GM12878 (cell line): ENCODE results near the gene GARNL3. TPM values are rescaled to one million over a fixed set of nuclear protein-coding genes. Genes with fewer than 3 reads are reported as not detected.

Source experiments
- ASH2L ChIP-seq: fragments of 300-600, 200-600 bp; sonication (generic); IDR thresholded peaks from 2 replicates; pipeline ENCODE4 v1.6.1; 2017; ENCODE audit warnings: low read depth, mild to moderate bottlenecking, borderline replicate concordance
- CBFB ChIP-seq: IDR thresholded peaks from 2 replicates; pipeline ENCODE4 v1.6.1; 2016; ENCODE audit warnings: antibody characterized with exemption, low read depth
- CBX5 ChIP-seq: sonication (generic); IDR thresholded peaks from 2 replicates; pipeline ENCODE4 v1.6.1; 2016; ENCODE audit warnings: low read depth, moderate library complexity, mild to moderate bottlenecking, inconsistent platforms
- CREM ChIP-seq: IDR thresholded peaks from 2 replicates; pipeline ENCODE4 v1.6.1; 2014; ENCODE audit warnings: antibody characterized with exemption, low read depth
- EP300 ChIP-seq, 2 experiments: fragments of 150-350 bp in 1 of 2; IDR thresholded peaks; 2 replicates each; pipeline ENCODE4 v1.6.1; 2011 to 2012; ENCODE audit warnings: low read depth in 2 of 2, low read length in 2 of 2, borderline replicate concordance in 1 of 2, improper control_type of control experiment in 1 of 2, inconsistent platforms in 1 of 2; ENCODE audit not compliant: control insufficient read depth in 1 of 2
- EZH2 ChIP-seq: IDR thresholded peaks from 2 replicates; pipeline ENCODE4 v1.6.1; 2012; ENCODE audit warnings: low read depth, mild to moderate bottlenecking, control low read depth, inconsistent platforms, low read length, borderline replicate concordance; ENCODE audit not compliant: control insufficient read depth
- GABPA ChIP-seq: IDR thresholded peaks from 2 replicates; pipeline ENCODE4 v1.6.1; 2014; ENCODE audit warnings: antibody characterized with exemption, low read depth, mild to moderate bottlenecking, inconsistent platforms
- HDGF ChIP-seq: fragments of 450-650 bp; IDR thresholded peaks from 2 replicates; pipeline ENCODE4 v1.6.1; 2016; ENCODE audit warnings: antibody characterized with exemption
- MTA3 ChIP-seq: IDR thresholded peaks from 2 replicates; pipeline ENCODE4 v1.6.1; 2012; ENCODE audit warnings: low read length, inconsistent platforms, borderline replicate concordance
- MXI1 ChIP-seq: fragments of 150-350 bp; IDR thresholded peaks from 2 replicates; pipeline ENCODE4 v1.6.1; 2011; ENCODE audit warnings: low read depth, mild to moderate bottlenecking, inconsistent platforms, low read length, improper control_type of control experiment
- NBN ChIP-seq: fragments of 450-650 bp; IDR thresholded peaks from 2 replicates; pipeline ENCODE4 v1.6.1; 2016
- POU2F2 ChIP-seq: IDR thresholded peaks from 3 replicates; pipeline ENCODE4 v1.6.1; 2011; ENCODE audit warnings: low read depth, mild to moderate bottlenecking, low read length, borderline replicate concordance
- RBBP5 ChIP-seq: fragments of 200-600 bp; sonication (generic); conservative IDR thresholded peaks from 2 replicates; pipeline ENCODE4 v1.6.1; 2016
- RFX5 ChIP-seq: IDR thresholded peaks from 2 replicates; pipeline ENCODE4 v1.6.1; 2011; ENCODE audit warnings: low read depth, low read length, improper control_type of control experiment
- SMAD1 ChIP-seq: fragments of 450-650 bp; IDR thresholded peaks from 2 replicates; pipeline ENCODE4 v1.6.1; 2018; ENCODE audit warnings: mild to moderate bottlenecking, low read depth; ENCODE audit not compliant: partially characterized antibody
- SMAD5 ChIP-seq: IDR thresholded peaks from 2 replicates; pipeline ENCODE4 v1.6.1; 2016; ENCODE audit warnings: antibody characterized with exemption, low read depth
- SUZ12 ChIP-seq: fragments of 200-600 bp; sonication (generic); IDR thresholded peaks from one replicate; pipeline ENCODE4 v1.6.1; 2018; ENCODE audit warnings: antibody characterized with exemption, mild to moderate bottlenecking; ENCODE audit not compliant: unreplicated experiment
- TARDBP ChIP-seq: IDR thresholded peaks from 2 replicates; pipeline ENCODE4 v1.6.1; 2016; ENCODE audit warnings: borderline replicate concordance
- WRNIP1 ChIP-seq: IDR thresholded peaks from 2 replicates; pipeline ENCODE4 v1.6.1; 2011; ENCODE audit warnings: low read depth, low read length, improper control_type of control experiment, borderline replicate concordance
- ZNF217 ChIP-seq: fragments of 450-650 bp; IDR thresholded peaks from 2 replicates; pipeline ENCODE4 v1.6.1; 2017; ENCODE audit warnings: antibody characterized with exemption, mild to moderate bottlenecking
- ZNF384 ChIP-seq: IDR thresholded peaks from 2 replicates; pipeline ENCODE4 v1.6.1; 2012; ENCODE audit warnings: low read depth, mild to moderate bottlenecking, low read length, improper control_type of control experiment, borderline replicate concordance
- polyA plus RNA-seq, 11 experiments: library from polyadenylated mRNA; depleted of rRNA in 4 of 11; unstranded in 6 of 11; stranded (reverse) in 5 of 11; fragments of >200 nt; fragmentation: Nextera tagmentation in 4 of 11; fragmentation: Illumina TruSeq in 1 of 11; extraction: Ambion mirVana in 4 of 11; extraction: Trizol in 1 of 11; gene quantifications; 1 replicate in 1 of 11; 2 replicates in 10 of 11; pipeline versions ENCODE4 v1.2.1 to v1.2.3, GENCODE V29; 2011 to 2016; ENCODE audit warnings: inconsistent platforms in 2 of 11, missing spikeins in 2 of 11, low read depth in 1 of 11
- total RNA-seq, 4 experiments: library from RNA; depleted of rRNA in 3 of 4; stranded (reverse); fragments of >200 nt in 3 of 4; fragmentation: Illumina TruSeq in 1 of 4; extraction: Trizol in 1 of 4; gene quantifications; 2 replicates each; pipeline versions ENCODE4 v1.2.1 to v1.2.3, GENCODE V29; 2013 to 2021
- TF ChIP-seq, protein P1 (sequence below): fragments of 450-650 bp; formaldehyde crosslinking; IDR thresholded peaks from 2 replicates; pipeline ENCODE4 v1.4.0; 2020; ENCODE audit warnings: mild to moderate bottlenecking, moderate library complexity
- TF ChIP-seq, protein P2 (sequence below): fragments of 450-650 bp; IDR thresholded peaks from 2 replicates; pipeline ENCODE4 v1.6.1; 2018; ENCODE audit warnings: borderline replicate concordance, mild to moderate bottlenecking; ENCODE audit not compliant: partially characterized antibody
- TF ChIP-seq, protein P3 (sequence below): IDR thresholded peaks from 2 replicates; pipeline ENCODE4 v1.6.1; 2011; ENCODE audit warnings: borderline replicate concordance, low read depth, mild to moderate bottlenecking, moderate library complexity, low read length; ENCODE audit not compliant: insufficient read depth, poor library complexity, severe bottlenecking

Gene GARNL3
- total and polyA plus RNA-seq, 10 of the 15 experiments (the other 5 are each of a cell fraction or from before 2014, with no cell fraction given), result 0.89 to 13.2 (median 6.3) TPM

DNA sequence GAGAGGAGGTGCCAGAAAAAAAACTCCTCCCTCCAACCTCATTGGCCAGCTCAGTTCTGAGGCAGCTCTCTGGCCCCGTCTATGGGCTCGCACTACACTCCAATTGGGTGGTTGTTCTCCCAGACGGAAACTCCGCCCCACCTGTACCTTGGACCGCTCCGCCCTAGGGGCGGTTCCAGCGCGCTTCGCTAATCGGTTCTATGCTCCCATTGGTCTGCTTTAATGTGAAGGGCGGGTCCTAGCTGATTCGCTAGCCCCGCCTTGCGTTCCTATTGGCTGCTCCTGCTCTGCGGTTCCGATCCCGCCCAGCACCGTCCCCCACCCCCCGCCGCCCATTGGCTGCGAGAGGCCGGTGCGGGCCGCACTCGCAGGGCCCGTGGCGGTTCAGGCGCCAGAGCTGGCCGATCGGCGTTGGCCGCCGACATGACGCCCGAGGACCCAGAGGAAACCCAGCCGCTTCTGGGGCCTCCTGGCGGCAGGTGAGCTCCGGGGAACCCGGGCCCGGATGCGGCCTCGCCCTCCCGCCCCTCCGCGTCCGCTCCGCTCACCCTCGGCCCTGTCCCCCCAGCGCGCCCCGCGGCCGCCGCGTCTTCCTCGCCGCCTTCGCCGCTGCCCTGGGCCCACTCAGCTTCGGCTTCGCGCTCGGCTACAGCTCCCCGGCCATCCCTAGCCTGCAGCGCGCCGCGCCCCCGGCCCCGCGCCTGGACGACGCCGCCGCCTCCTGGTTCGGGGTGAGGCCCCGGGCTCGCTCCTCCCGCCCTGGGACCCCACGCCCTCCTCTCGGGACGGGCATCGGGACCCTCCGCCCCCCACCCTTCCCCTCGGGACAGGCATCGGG, 132.5 kb downstream of the GARNL3 start, which contains the start of gene SLC2A8 (continued):
- TF ChIP-seq SUZ12, result no peak
- TF ChIP-seq EZH2, result no peak
- peak; percentile 7; the same call in 1 of the 2 replicates for TF ChIP-seq MXI1
- TF ChIP-seq EP300 (IDR thresholded peaks at IDR 0.05; ENCODE audit: borderline replicate concordance in 1 of 2, control insufficient read depth in 1 of 2, low read depth in 2 of 2, low read length in 2 of 2), result no peak
- TF ChIP-seq, protein P1, sequence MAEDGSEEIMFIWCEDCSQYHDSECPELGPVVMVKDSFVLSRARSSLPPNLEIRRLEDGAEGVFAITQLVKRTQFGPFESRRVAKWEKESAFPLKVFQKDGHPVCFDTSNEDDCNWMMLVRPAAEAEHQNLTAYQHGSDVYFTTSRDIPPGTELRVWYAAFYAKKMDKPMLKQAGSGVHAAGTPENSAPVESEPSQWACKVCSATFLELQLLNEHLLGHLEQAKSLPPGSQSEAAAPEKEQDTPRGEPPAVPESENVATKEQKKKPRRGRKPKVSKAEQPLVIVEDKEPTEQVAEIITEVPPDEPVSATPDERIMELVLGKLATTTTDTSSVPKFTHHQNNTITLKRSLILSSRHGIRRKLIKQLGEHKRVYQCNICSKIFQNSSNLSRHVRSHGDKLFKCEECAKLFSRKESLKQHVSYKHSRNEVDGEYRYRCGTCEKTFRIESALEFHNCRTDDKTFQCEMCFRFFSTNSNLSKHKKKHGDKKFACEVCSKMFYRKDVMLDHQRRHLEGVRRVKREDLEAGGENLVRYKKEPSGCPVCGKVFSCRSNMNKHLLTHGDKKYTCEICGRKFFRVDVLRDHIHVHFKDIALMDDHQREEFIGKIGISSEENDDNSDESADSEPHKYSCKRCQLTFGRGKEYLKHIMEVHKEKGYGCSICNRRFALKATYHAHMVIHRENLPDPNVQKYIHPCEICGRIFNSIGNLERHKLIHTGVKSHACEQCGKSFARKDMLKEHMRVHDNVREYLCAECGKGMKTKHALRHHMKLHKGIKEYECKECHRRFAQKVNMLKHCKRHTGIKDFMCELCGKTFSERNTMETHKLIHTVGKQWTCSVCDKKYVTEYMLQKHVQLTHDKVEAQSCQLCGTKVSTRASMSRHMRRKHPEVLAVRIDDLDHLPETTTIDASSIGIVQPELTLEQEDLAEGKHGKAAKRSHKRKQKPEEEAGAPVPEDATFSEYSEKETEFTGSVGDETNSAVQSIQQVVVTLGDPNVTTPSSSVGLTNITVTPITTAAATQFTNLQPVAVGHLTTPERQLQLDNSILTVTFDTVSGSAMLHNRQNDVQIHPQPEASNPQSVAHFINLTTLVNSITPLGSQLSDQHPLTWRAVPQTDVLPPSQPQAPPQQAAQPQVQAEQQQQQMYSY (CRISPR knock-in tag), result no peak
- no peak for TF ChIP-seq GABPA
- no peak for TF ChIP-seq ASH2L
- TF ChIP-seq HDGF, result peak; percentile 97
- no peak for TF ChIP-seq CBX5
- no peak for TF ChIP-seq NBN
- no peak for TF ChIP-seq TARDBP
- TF ChIP-seq ZNF217, result 0 out of 2 replicates have a peak, but pooled peaks have one; percentile 35
- no peak for TF ChIP-seq SMAD5
- TF ChIP-seq ZNF384, result no peak
- no peak for TF ChIP-seq SMAD1
- peak; percentile 79 for TF ChIP-seq RFX5
- no peak for TF ChIP-seq MTA3
- TF ChIP-seq, protein P2, sequence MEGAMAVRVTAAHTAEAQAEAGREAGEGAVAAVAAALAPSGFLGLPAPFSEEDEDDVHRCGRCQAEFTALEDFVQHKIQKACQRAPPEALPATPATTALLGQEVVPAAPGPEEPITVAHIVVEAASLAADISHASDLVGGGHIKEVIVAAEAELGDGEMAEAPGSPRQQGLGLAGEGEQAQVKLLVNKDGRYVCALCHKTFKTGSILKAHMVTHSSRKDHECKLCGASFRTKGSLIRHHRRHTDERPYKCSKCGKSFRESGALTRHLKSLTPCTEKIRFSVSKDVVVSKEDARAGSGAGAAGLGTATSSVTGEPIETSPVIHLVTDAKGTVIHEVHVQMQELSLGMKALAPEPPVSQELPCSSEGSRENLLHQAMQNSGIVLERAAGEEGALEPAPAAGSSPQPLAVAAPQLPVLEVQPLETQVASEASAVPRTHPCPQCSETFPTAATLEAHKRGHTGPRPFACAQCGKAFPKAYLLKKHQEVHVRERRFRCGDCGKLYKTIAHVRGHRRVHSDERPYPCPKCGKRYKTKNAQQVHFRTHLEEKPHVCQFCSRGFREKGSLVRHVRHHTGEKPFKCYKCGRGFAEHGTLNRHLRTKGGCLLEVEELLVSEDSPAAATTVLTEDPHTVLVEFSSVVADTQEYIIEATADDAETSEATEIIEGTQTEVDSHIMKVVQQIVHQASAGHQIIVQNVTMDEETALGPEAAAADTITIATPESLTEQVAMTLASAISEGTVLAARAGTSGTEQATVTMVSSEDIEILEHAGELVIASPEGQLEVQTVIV, result no peak
- no peak for TF ChIP-seq CBFB
- TF ChIP-seq, protein P3, sequence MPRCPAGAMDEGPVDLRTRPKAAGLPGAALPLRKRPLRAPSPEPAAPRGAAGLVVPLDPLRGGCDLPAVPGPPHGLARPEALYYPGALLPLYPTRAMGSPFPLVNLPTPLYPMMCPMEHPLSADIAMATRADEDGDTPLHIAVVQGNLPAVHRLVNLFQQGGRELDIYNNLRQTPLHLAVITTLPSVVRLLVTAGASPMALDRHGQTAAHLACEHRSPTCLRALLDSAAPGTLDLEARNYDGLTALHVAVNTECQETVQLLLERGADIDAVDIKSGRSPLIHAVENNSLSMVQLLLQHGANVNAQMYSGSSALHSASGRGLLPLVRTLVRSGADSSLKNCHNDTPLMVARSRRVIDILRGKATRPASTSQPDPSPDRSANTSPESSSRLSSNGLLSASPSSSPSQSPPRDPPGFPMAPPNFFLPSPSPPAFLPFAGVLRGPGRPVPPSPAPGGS, result no peak
- TF ChIP-seq POU2F2, result no peak
- TF ChIP-seq WRNIP1, result no peak
- TF ChIP-seq RBBP5, result no peak
- TF ChIP-seq CREM, result no peak; the same call in 1 of the 2 replicates
